Measurements from ENCODE around the gene RARB. TPM values are rescaled to one million over a fixed set of nuclear protein-coding genes. Genes with fewer than 3 reads are reported as not detected.

Gene RARB
- total RNA-seq, 1 experiment from 2014 or later = 2.5 TPM

GRCh38 chr3:25508901-25509300 lies 80.8 kb downstream of the RARB start:
- Histone ChIP-seq H3K4me1 (no peaks in the 10 kb centered on the region), H3K9me3 (no peaks in the 10 kb centered on the region), H3K27me3 (replicated peaks; ENCODE audit: control insufficient read depth, insufficient read depth, low read length) (no peaks in the 10 kb centered on the region), H3K36me3 (ENCODE audit: control insufficient read depth, insufficient read depth, low read length) (no peaks in the 10 kb centered on the region), H3K4me3 (ENCODE audit: low read depth, low read length) (no peak overlapping the region)
- ChIA-PET POLR2A (no interaction called here), CTCF (no interaction called here)
- BruUV-seq (replicated peaks) = no TSS peak
- DNase-seq = no peak
- TF ChIP-seq, protein P1, sequence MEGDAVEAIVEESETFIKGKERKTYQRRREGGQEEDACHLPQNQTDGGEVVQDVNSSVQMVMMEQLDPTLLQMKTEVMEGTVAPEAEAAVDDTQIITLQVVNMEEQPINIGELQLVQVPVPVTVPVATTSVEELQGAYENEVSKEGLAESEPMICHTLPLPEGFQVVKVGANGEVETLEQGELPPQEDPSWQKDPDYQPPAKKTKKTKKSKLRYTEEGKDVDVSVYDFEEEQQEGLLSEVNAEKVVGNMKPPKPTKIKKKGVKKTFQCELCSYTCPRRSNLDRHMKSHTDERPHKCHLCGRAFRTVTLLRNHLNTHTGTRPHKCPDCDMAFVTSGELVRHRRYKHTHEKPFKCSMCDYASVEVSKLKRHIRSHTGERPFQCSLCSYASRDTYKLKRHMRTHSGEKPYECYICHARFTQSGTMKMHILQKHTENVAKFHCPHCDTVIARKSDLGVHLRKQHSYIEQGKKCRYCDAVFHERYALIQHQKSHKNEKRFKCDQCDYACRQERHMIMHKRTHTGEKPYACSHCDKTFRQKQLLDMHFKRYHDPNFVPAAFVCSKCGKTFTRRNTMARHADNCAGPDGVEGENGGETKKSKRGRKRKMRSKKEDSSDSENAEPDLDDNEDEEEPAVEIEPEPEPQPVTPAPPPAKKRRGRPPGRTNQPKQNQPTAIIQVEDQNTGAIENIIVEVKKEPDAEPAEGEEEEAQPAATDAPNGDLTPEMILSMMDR (IDR thresholded peaks at IDR 0.05; ENCODE audit: insufficient read depth in 1 of 2, low read depth in 1 of 2, low read length in 1 of 2, severe bottlenecking in 1 of 2, unreplicated experiment in 1 of 2) = no peak
- peaks cover 6% of the 10 kb centered on the region for H3K36me3 Mint-ChIP-seq (ENCODE audit: insufficient read depth, unreplicated experiment)
- H3K27ac Mint-ChIP-seq (ENCODE audit: unreplicated experiment) = no peak overlapping the region
- intact Hi-C loops (cut with micrococcal nuclease; ENCODE audit: unreplicated experiment) = no loop called here
- H3K4me1 Mint-ChIP-seq (ENCODE audit: low read depth, unreplicated experiment) = no peaks in the 10 kb centered on the region
- no peaks in the 10 kb centered on the region for H3K27me3 Mint-ChIP-seq (ENCODE audit: insufficient read depth, unreplicated experiment)
- no peak overlapping the region for H3K4me3 Mint-ChIP-seq (ENCODE audit: unreplicated experiment)
- no peaks in the 10 kb centered on the region for H3K9me3 Mint-ChIP-seq (ENCODE audit: unreplicated experiment)

- Histone ChIP-seq H3K4me3 (ENCODE audit: low read depth, low read length) (no peak overlapping the region), H3K9me3 (no peaks in the 10 kb centered on the region), H3K36me3 (ENCODE audit: control insufficient read depth, insufficient read depth, low read length) (no peaks in the 10 kb centered on the region), H3K4me1 (no peaks in the 10 kb centered on the region), H3K27me3 (replicated peaks; ENCODE audit: control insufficient read depth, insufficient read depth, low read length) (no peaks in the 10 kb centered on the region)
- peaks cover under 1% of the 10 kb centered on the region for H3K36me3 Mint-ChIP-seq (ENCODE audit: insufficient read depth, unreplicated experiment)
- intact Hi-C loops (cut with micrococcal nuclease; ENCODE audit: unreplicated experiment) = no loop called here
- CTCF ChIA-PET = no interaction called here
- H3K27ac Mint-ChIP-seq (ENCODE audit: unreplicated experiment) = no peak overlapping the region
- POLR2A ChIA-PET = no interaction called here
- TF ChIP-seq, protein P1 (IDR thresholded peaks at IDR 0.05; ENCODE audit: insufficient read depth in 1 of 2, low read depth in 1 of 2, low read length in 1 of 2, severe bottlenecking in 1 of 2, unreplicated experiment in 1 of 2) = no peak
- DNase-seq = no peak
- no peaks in the 10 kb centered on the region for H3K4me1 Mint-ChIP-seq (ENCODE audit: low read depth, unreplicated experiment)
- no peaks in the 10 kb centered on the region for H3K27me3 Mint-ChIP-seq (ENCODE audit: insufficient read depth, unreplicated experiment)
- no peak overlapping the region for H3K4me3 Mint-ChIP-seq (ENCODE audit: unreplicated experiment)
- no TSS peak for BruUV-seq (replicated peaks)
- H3K9me3 Mint-ChIP-seq (ENCODE audit: unreplicated experiment) = no peaks in the 10 kb centered on the region
Observed at GRCh38 chr3:25510797-25511196, 82.7 kb downstream of the RARB start.

- ChIA-PET CTCF (no interaction called here), POLR2A (no interaction called here)
- H3K9me3 Mint-ChIP-seq (ENCODE audit: unreplicated experiment) = no peaks in the 10 kb centered on the region
- Histone ChIP-seq H3K9me3 (no peaks in the 10 kb centered on the region), H3K4me3 (ENCODE audit: low read depth, low read length) (no peak overlapping the region), H3K4me1 (no peaks in the 10 kb centered on the region), H3K27me3 (replicated peaks; ENCODE audit: control insufficient read depth, insufficient read depth, low read length) (no peaks in the 10 kb centered on the region), H3K36me3 (ENCODE audit: control insufficient read depth, insufficient read depth, low read length) (no peaks in the 10 kb centered on the region)
- H3K27me3 Mint-ChIP-seq (ENCODE audit: insufficient read depth, unreplicated experiment) = no peaks in the 10 kb centered on the region
- no peak for DNase-seq
- TF ChIP-seq, protein P1 (IDR thresholded peaks at IDR 0.05; ENCODE audit: insufficient read depth in 1 of 2, low read depth in 1 of 2, low read length in 1 of 2, severe bottlenecking in 1 of 2, unreplicated experiment in 1 of 2) = no peak
- no peak overlapping the region for H3K27ac Mint-ChIP-seq (ENCODE audit: unreplicated experiment)
- no peaks in the 10 kb centered on the region for H3K4me1 Mint-ChIP-seq (ENCODE audit: low read depth, unreplicated experiment)
- no peaks in the 10 kb centered on the region for H3K36me3 Mint-ChIP-seq (ENCODE audit: insufficient read depth, unreplicated experiment)
- intact Hi-C loops (cut with micrococcal nuclease; ENCODE audit: unreplicated experiment) = no loop called here
- BruUV-seq (replicated peaks) = no TSS peak
- H3K4me3 Mint-ChIP-seq (ENCODE audit: unreplicated experiment) = no peak overlapping the region
Observed at GRCh38 chr3:25511972-25512721, 84.1 kb downstream of the RARB start.

All from Caco-2 (cell line).